CD4-positive, alpha-beta T cell treated with Interleukin-1 beta for 1 hour (primary cell): Measurements from ENCODE around the gene ADPRH.

ENCODE experiments used
- DNase-seq, 2 donors: peaks; one replicate each; pipeline ENCODE4 v3.0.0-alpha.2; 2020 to 2022

Gene ADPRH

DNA sequence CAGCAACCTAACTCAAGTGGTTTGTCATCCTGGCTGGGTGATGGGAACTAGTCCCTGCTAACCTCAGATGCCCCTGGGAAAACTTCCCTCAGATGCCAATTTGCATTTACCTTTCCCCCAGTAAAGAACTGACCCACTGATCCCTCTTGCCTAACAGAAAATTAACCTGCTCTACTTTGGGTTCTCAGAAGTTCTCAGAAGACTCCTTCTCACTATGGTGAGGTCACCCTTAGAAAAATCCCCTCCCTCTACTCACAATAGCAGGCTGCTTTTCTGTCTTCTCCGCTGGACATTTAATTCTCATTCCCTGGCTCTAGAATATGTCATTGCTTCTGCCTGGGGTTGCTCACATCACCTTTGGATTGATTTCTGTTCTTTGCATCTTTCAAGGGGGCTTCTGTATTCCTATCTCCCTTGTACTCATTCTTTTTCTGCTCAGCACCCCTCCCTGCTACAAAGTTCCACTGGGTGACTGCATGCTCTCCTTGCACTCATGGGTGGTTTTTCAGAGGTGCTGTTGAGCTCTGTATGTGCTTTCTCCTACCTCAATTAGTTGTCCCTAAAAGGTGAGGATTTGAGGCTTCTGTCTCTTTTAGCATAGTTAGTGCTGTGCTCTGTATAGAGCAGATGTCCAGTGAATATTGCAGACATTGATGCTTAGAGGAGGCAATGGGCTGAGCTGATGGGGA is 19.3 kb downstream of the ADPRH start:
- DNase-seq = no peak

DNA sequence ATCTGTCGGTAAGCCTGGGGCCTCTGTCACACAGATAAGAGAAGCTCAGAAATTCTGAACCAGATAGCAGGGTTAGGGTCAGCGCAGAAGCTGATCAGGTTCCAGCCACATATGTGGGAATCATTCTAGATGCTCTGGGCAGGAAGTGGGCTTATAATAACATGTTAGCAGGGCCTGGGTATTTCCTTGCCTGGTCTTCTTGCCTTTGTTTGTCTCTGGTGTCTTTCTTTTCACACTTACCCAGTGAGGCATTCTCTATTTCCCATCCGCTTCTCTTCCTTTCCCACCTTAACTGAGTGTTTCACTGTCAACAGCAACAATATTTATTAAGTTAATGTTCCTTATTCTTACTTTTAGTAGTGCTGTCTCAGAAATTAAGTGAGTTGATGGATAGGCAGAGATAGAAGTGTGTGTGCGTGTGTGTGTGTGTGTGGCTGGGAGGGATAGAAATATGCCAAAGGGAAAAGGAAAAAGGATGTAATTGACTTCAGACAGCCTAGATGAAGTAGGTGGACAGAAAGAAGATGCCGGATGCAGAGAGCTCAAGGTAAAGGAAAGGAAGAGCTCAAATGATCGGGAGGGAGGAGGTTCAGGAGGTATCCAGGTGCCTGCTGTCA is 20.4 kb downstream of the ADPRH start:
- DNase-seq = no peak

DNA sequence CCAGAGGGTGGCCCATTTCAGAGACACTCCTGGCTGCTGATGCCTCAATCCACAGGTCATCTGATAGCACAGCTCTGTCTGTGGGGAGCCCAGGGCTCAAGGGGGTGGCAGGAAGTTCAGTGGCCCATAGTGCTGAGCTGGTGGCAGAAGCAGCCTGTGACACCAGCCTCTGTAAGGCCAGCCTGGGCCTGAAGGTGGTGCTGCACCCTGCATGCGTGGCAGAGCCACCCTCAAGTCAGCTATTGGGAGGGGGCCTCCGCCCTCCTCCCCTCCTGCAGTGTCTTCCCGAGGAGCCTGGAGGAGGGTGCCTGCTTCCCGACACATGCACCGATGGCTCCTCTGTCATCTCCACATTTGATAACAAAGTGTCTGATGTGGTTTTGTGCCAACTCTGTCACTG is 21.4 kb downstream of the ADPRH start:
- peak; percentile 13 to 25 for DNase-seq

GRCh38 chr3:119601154-119601553 is 21.9 kb downstream of the ADPRH start:
- DNase-seq = no peak

DNA sequence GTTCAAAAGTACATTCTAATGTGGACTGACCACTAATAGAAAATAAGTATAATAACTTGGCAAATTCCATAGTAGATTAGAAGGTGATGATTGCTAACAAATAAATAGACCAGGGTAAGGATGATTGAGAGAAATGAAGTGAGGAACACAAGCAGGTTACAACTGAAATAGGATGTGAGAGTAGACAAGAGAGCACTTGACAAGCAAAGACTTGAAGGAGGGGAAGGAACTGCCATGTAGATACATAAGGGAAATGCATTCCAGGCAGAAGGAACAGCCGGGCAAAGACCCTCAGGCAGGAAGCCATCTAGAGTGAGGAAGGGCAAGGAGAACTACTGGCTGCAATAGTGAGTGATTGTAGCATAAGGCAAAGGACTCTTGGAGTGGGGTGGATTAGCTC is 23.4 kb downstream of the ADPRH start:
- no peak for DNase-seq

DNA sequence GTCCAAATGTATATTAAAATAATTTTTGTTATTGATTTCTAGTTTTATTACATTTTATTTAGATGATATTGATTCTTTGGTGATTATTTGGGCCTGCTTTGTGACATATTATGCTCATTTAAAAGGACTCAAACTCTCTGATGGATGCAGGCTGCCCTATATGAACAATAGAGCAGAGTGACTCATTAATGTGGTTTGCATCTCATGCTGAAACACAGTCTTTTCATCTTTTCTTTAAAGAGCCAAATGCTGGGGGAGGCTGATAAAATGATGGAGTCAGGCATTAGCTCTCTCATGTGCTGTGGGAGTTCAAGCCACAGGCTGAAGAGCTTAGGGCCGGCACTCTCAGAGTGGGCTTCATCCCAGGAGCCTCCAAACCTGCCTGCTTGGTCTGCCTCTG is 25.6 kb downstream of the ADPRH start:
- no peak for DNase-seq

GRCh38 chr3:119608405-119609000 is 29.2 kb downstream of the ADPRH start:
- no peak for DNase-seq

- DNase-seq = no peak
These were observed 30.0 kb downstream of the ADPRH start for GRCh38 chr3:119609301-119609700.

DNA sequence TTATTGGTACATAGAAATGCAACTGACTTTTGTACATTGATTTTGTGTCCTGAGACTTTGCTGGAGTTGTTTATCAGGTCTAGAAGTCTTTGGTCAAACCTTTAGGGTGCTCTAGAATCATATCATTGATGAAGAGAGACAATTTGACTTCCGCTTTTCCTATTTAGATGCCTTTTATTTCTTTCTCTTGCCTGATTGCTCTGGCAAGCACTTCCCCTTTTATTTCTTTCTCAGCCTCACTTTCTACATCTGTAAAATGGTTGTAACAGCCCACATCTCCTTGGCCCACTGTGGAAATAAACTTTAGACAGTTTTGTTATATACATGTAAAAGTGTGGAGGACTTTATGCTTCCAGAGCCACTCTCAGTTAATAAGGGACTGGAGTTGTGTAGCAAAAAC is 32.4 kb downstream of the ADPRH start:
- DNase-seq = no peak

DNA sequence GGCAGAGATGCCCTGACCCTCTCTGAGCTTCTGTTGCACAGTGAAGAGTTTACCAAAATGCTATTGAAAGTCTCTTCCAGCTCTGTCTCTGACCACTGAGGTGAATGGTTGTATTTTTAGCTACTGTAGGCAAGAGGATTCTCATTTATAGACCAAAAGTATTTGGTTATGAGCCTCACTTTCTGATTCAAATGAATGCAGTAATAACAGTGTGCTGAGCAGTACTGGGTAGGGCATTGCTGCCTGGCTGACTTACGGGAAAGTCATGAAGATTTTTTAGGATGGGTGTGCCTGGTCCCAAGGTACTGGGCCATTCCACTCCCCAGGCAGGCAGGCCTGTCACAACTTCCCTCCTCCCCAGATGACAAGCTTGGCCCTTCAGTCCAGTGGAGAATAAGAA is 33.9 kb downstream of the ADPRH start:
- no peak for DNase-seq

DNA sequence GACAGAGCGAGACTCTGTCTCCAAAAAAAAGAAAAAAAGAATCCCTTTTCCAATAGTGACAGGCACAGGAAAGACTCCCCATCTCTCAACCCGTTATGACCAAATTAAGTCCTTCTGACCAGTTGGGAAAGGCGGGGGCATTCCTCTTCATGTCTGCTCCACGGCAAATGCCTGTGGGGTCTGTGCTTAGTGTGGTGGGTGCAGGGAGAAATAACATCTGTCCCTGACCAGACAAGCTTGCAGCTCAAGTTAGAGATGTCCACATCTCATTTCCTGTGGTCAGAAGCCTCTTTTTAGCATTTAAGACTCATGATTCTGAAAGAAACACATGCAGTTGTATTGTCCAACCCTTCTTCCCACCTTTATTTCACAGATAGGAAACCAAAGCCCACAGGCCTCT is 34.6 kb downstream of the ADPRH start:
- DNase-seq = no peak

GRCh38 chr3:119616056-119616455 is 36.8 kb downstream of the ADPRH start:
- no peak for DNase-seq

GRCh38 chr3:119619094-119619493 is 39.8 kb downstream of the ADPRH start:
- DNase-seq = no peak

DNA sequence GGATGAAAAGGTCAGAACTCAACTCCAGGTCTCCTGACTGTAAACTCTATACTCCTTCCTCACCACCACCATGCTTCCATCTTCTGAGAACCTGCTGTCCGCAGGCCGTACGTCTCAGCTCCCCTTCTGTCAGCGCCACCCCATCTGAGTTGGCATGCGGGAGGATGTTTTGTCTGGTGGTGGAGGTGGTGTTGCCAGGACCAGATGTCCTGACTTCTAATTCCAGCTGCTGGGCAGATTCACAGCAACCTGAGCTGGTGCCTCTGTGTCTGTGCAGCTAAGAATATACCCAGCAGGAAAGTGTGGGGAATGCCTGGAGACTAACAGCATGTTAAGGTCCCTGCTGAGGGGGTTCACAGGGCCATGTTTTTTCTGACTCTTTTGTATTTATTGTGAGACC is 41.6 kb downstream of the ADPRH start:
- no peak for DNase-seq

GRCh38 chr3:119624002-119624720 is 44.9 kb downstream of the ADPRH start:
- no peak for DNase-seq

GRCh38 chr3:119625451-119626153 is 46.3 kb downstream of the ADPRH start:
- no peak for DNase-seq

DNA sequence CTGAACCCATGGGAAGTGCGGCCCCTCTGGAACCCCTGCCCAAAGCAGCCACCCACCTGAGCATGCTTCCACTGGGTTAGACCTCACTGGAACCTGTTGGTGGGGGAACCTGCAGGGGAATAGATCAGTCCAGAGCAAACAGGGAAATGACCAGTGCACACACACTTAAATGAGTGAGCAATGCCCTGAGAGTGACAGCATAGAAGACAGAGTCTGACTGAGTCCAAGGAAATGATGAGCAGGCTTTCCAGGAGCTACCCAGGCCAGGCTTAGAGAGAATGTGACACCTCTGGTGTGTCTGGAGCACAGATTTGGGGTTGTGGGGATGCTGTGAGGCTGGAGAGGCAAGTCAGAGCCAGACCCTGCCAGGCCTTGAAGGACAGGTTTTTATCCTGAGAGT is 46.9 kb downstream of the ADPRH start:
- no peak for DNase-seq

GRCh38 chr3:119627461-119627860 is 48.2 kb downstream of the ADPRH start:
- peak; percentile 27 to 55 for DNase-seq

DNA sequence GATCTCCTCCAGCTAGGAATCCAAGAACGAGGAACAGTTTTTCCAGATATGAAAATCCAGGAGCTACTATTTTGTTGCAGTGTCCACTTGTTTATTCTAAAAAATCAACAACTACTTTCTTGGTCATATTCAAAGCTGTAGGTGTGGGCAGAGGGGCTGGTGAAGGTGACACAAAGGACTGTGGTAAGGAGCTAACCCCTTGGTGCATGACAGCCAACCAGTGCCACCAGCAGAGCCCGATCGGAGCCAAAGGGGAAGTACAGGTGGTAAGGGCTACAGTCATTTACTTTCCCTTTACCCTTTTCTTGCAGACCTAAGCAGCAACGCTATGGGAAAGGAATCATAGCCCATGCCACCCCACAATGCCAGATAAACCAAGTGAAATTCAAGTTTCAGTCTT is 49.1 kb downstream of the ADPRH start:
- DNase-seq = peak; percentile 16 to 51

DNA sequence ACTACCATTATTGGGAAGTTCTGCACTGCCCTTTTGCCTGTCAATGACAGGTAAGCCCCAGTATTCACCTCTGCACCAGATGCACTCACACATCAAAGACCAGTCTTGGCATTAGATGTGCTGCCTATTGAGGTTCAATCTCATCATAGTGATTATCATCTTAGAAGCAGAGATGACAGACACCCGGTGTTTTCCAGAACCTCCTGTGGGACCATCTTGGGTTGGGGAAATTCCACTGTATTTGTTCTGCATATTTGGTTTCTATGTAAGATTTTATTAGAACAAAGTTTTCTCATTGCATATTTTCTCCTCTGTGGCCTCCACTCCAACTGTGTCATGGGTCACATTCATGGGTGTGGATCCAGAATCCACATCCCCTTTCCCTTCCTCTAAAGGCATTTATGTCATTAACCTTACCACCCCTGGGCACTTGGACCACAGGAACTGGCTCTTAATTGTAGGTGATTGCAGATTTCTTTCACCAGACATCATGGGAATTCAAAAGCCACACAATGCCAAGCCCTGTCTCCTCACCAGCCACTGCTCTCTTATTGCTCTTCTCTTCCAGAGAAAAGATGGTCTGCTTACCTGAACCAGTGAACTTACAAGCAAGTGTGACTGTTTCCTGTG is 49.6 kb downstream of the ADPRH start:
- peak; percentile 28 to 44 for DNase-seq

DNA sequence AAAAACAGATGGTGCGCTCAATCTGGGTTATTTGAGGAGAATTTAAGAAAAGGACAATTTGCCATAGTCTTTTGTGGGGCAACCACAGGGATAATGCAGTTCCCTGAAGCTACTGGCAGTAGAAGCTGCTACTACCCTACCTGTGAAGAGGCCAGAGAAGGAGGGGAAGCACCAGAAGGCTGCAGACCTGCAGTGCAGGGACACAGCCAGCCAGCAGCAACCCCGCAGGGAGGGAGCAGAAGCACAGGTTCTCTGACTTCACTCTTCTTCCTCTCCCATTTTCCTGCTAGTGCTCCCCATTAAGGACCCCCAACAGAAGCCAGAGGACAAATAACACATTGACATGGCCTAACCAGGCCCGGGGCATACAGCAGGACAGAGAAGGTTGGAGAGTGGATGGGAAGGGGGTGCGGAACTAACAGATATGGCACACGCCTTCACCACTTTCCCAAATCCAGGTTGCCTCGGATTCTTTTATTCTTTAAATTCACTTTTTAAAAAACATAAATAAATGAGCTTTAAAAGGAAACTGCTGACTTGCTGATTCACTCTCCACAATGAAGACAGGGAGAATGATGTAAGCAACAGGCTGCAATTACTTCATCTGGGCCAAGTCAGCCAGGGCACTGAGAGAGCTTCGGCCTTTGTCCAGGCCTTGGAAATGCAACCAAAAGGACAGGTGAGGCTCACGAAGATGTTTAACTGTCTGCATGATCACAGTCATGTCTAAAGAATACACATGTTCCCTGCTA is 51.0 kb downstream of the ADPRH start:
- peak in 1 of 2 donors; percentile 32 for DNase-seq

DNA sequence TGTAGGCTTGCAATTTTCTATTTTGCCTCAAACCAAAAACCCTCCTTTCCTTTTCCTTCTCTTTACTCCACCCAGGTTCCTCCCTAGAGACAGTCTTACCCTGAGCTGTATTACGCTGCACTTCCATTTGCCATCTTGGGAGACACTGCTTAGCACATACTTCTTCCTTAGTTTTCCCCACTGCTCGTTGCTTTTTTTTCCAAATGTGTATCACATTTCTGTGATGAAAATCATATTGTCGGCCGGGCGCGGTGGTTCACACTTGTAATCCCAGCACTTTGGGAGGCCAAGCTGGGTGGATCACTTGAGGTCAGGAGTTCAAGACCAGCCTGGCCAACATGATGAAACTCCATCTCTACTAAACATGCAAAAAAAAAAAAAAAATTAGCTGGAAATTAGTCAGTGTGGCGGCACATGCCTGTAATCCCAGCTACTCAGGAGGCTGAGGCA is 51.6 kb downstream of the ADPRH start:
- DNase-seq = no peak
